ENCODE data around the gene MSRB1.

DNA sequence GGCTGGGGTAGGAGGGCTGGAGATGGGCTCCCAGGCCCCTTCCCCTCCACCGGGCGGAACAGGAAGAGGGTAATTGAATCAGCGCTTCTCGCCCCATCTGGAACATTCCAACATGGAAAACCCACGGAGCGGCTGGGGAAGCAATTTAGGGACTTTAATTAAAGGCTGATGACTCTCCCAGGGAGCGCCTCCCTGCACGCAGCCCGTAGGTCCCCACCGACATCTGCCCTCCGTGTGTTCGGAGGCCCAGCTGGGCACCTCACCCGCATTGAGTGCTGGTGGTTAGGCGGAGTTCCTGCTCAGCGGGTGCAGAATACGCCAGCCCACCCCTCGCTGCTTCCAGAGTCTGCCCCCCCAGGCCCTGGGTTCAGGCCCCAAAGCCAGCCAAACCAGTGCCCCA is 34.8 kb downstream of the MSRB1 start:
- TF ChIP-seq CTCF (IDR thresholded peaks at IDR 0.05; ENCODE audit: insufficient read depth, low read depth, low read length) (no peak), EZH2 (IDR thresholded peaks at IDR 0.05; ENCODE audit: insufficient read depth, low read length) (no peak)

Measured in astrocyte (in vitro differentiated cells and primary cell).